Natural killer cell (primary cell): Measurements from ENCODE around the gene BBC3. TPM values are rescaled to one million over a fixed set of nuclear protein-coding genes. Genes with fewer than 3 reads are reported as not detected.
A peak's percentile ranks its signal among the peaks of the same experiment; 100 is the strongest.

Source experiments
- ATAC-seq, 3 donors: fragments of 150-1000 bp in 2 of 3; fragments of 200-7000 bp in 1 of 3; cut with Tn5 transposase; 1 replicate in 1 of 3; 2 replicates in 2 of 3; pipeline ENCODE4 v1.10.0; 2021; ENCODE audit warnings: mild to moderate bottlenecking in 2 of 3, moderate library complexity in 2 of 3
- DNase-seq, 2 donors: peaks; one replicate each; pipeline versions ENCODE4 v3.0.0 to v3.0.0-alpha.2; 2013 to 2021; ENCODE audit warnings: mixed read lengths in 1 of 2
- H3K27ac ChIP-seq: one replicate; pipeline ENCODE4 v1.5.1; 2013; ENCODE audit warnings: mild to moderate bottlenecking, low read length
- H3K27me3 ChIP-seq: one replicate; pipeline ENCODE4 v1.6.1; 2013; ENCODE audit warnings: low read length; ENCODE audit not compliant: control insufficient read depth, insufficient read depth
- H3K36me3 ChIP-seq: one replicate; pipeline ENCODE4 v1.6.1; 2013; ENCODE audit warnings: low read length; ENCODE audit not compliant: control insufficient read depth, insufficient read depth
- H3K4me1 ChIP-seq: one replicate; pipeline ENCODE4 v1.6.1; 2013; ENCODE audit warnings: low read length; ENCODE audit not compliant: control insufficient read depth, insufficient read depth
- H3K4me3 ChIP-seq: one replicate; pipeline ENCODE4 v1.5.1; 2013; ENCODE audit warnings: low read length
- H3K9me3 ChIP-seq: one replicate; pipeline ENCODE4 v1.6.1; 2013; ENCODE audit warnings: low read length; ENCODE audit not compliant: control insufficient read depth, insufficient read depth
- H3K27ac Mint-ChIP-seq, 2 donors: one replicate each; pipeline ENCODE4 v1.8.0; 2022; ENCODE audit warnings: mild to moderate bottlenecking in 2 of 2, mixed read lengths in 2 of 2, moderate library complexity in 1 of 2
- H3K27me3 Mint-ChIP-seq, 2 donors: one replicate each; pipeline ENCODE4 v1.8.0; 2022; ENCODE audit warnings: low read depth in 2 of 2, mixed read lengths in 2 of 2
- H3K36me3 Mint-ChIP-seq: one replicate; pipeline ENCODE4 v1.8.0; 2022; ENCODE audit warnings: mixed read lengths
- H3K4me1 Mint-ChIP-seq, 2 donors: one replicate each; pipeline ENCODE4 v1.8.0; 2022; ENCODE audit warnings: mixed read lengths in 2 of 2
- H3K4me3 Mint-ChIP-seq: one replicate; pipeline ENCODE4 v1.8.0; 2022; ENCODE audit warnings: mild to moderate bottlenecking, moderate library complexity, mixed read lengths
- H3K9me3 Mint-ChIP-seq, 2 donors: one replicate each; pipeline ENCODE4 v1.8.0; 2022; ENCODE audit warnings: mixed read lengths in 2 of 2
- WGBS: methylation state at CpG from one replicate; pipeline ENCODE4 v1.1.7; 2013; ENCODE audit warnings: missing lambda C conversion rate; ENCODE audit not compliant: insufficient coverage; 5-methylcytosine and 5-hydroxymethylcytosine counted together
- intact Hi-C: fragments of 100-400 bp; cut with micrococcal nuclease; formaldehyde crosslinking; loops from one replicate; pipeline ENCODE4 v1.14.2; 2022
- total RNA-seq, 4 donors: library from RNA; stranded (reverse); fragments of 120-200 nt in 1 of 4; gene quantifications; one replicate each; pipeline versions ENCODE4 v1.2.3 to v1.2.4, GENCODE V29; 2013 to 2022
- TF ChIP-seq, protein P1 (sequence below): fragments of 200-600 bp; IDR thresholded peaks from one replicate; pipeline ENCODE4 v1.8.0; 2022; ENCODE audit warnings: antibody characterized with exemption

Gene BBC3
- total RNA-seq, 3 donors from 2014 or later (not counting 1 experiment from before 2014, with no cell fraction given): 39.9 to 45.1 (median 43.9) TPM

DNA sequence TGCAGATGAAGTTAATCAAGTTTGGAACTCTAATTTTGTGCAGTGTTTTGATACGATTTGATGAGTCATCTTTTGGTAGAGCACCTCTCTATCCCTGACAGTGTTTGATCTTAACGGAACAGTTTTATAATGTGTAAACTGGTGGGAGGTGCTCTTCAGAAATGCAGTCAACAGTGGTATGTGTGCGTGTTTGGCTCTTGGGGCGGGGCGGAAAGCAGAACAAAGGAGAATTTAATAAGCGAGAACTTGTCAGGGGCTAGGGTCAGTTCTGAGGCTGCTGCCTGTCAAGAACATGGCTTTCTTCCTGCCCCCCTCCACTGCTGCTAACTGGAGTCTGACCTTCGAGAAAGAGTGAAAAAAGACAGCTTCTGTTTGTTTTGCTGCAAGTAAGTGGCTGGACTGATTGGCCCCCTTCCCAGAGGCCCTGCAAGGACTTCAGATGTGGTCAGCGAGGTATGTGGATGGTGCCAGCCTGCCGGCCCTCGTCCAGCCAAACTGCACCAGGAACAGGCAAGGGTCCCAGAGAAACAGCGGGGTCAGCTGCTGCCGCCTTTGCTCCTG is 40.8 kb downstream of the BBC3 start:
- Mint-ChIP-seq H3K9me3 (no peaks in the 10 kb centered on the region), H3K27me3 (no peaks in the 10 kb centered on the region), H3K27ac (peak overlapping the region; percentile 10 to 25), H3K4me3 (no peak overlapping the region), H3K4me1 (peaks cover 10 to 24% of the 10 kb centered on the region in 2 donors), H3K36me3 (no peaks in the 10 kb centered on the region)
- Histone ChIP-seq H3K27ac (no peak overlapping the region), H3K4me3 (no peak overlapping the region), H3K4me1 (peaks cover 19% of the 10 kb centered on the region), H3K36me3 (peaks cover 3% of the 10 kb centered on the region), H3K9me3 (no peaks in the 10 kb centered on the region), H3K27me3 (no peaks in the 10 kb centered on the region)
- intact Hi-C loops: loop anchor here (5.0 kb wide), 1 partner anchor 33 kb away; no protein-coding TSS in a partner anchor
- 81% methylated on average over 11 of the region's 12 CpGs for WGBS
- no peak for ATAC-seq
- DNase-seq: peak in 1 of 2 donors; percentile 74
- TF ChIP-seq, protein P1, sequence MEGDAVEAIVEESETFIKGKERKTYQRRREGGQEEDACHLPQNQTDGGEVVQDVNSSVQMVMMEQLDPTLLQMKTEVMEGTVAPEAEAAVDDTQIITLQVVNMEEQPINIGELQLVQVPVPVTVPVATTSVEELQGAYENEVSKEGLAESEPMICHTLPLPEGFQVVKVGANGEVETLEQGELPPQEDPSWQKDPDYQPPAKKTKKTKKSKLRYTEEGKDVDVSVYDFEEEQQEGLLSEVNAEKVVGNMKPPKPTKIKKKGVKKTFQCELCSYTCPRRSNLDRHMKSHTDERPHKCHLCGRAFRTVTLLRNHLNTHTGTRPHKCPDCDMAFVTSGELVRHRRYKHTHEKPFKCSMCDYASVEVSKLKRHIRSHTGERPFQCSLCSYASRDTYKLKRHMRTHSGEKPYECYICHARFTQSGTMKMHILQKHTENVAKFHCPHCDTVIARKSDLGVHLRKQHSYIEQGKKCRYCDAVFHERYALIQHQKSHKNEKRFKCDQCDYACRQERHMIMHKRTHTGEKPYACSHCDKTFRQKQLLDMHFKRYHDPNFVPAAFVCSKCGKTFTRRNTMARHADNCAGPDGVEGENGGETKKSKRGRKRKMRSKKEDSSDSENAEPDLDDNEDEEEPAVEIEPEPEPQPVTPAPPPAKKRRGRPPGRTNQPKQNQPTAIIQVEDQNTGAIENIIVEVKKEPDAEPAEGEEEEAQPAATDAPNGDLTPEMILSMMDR: no peak

- ATAC-seq: no peak
- H3K27ac ChIP-seq: no peak overlapping the region
- WGBS: 95% methylated on average over 5 of the region's 5 CpGs
- Mint-ChIP-seq H3K36me3 (no peaks in the 10 kb centered on the region), H3K4me1 (peaks cover 10 to 24% of the 10 kb centered on the region in 2 donors), H3K27ac (peak overlapping the region in 1 of 2 donors; percentile 31), H3K4me3 (no peak overlapping the region), H3K9me3 (no peaks in the 10 kb centered on the region), H3K27me3 (no peaks in the 10 kb centered on the region)
- no peak overlapping the region for H3K4me3 ChIP-seq
- peaks cover 19% of the 10 kb centered on the region for H3K4me1 ChIP-seq
- intact Hi-C loops: no loop called here
- H3K9me3 ChIP-seq: no peaks in the 10 kb centered on the region
- H3K27me3 ChIP-seq: no peaks in the 10 kb centered on the region
- DNase-seq: no peak
- no peaks in the 10 kb centered on the region for H3K36me3 ChIP-seq
- TF ChIP-seq, protein P1: no peak
Observed at GRCh38 chr19:47188507-47189033, 42.4 kb downstream of the BBC3 start.

DNA sequence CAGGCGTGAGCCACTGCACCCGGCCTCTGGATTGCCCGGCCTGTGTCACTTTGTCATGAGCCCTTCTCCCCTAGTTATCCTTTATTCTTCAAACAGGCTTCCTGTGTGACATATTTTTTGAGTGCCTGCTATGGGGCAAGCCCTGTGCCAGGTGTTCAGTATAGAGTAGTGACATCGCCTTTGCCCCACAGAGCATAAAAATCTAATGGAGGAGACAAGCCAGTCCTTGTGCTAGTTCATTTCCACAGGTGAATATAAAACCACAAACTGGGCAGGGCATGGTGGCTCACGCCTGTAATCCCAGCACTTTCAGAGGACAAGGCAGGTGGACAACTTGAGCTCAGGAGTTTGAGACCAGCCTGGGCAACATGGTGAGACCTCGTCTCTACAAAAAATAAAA is 43.2 kb downstream of the BBC3 start:
- TF ChIP-seq, protein P1: no peak
- Histone ChIP-seq H3K9me3 (no peaks in the 10 kb centered on the region), H3K4me3 (no peak overlapping the region), H3K27ac (no peak overlapping the region), H3K36me3 (no peaks in the 10 kb centered on the region), H3K27me3 (no peaks in the 10 kb centered on the region), H3K4me1 (peaks cover 25% of the 10 kb centered on the region)
- no peak overlapping the region for H3K4me3 Mint-ChIP-seq
- intact Hi-C loops: no loop called here
- no peaks in the 10 kb centered on the region for H3K27me3 Mint-ChIP-seq
- DNase-seq (peak in 1 of 2 donors; percentile 36), ATAC-seq (no peak)
- H3K27ac Mint-ChIP-seq: peak overlapping the region in 1 of 2 donors; percentile 31
- no peaks in the 10 kb centered on the region for H3K9me3 Mint-ChIP-seq
- WGBS: 93% methylated on average over 6 of the region's 6 CpGs
- H3K4me1 Mint-ChIP-seq: peaks cover 10 to 24% of the 10 kb centered on the region in 2 donors
- H3K36me3 Mint-ChIP-seq: no peaks in the 10 kb centered on the region

DNA sequence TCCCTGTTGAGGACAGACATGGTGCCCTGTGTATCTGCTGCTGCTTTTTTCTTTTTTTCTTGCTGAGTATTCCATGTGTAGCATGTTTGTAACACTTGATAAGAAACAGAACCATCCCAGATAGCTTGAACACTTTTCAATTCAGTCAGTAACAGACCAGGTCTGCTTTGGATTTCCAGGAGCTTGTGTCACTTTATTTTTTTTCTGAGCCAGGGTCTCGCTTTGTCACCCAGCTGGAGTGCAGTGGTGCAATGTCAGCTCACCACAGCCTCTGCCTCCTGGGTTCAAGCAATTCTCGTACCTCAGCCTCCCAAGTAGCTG is 43.7 kb downstream of the BBC3 start:
- no peaks in the 10 kb centered on the region for H3K27me3 Mint-ChIP-seq
- H3K36me3 ChIP-seq: no peaks in the 10 kb centered on the region
- no peaks in the 10 kb centered on the region for H3K36me3 Mint-ChIP-seq

More for the DNA sequence above, 43.7 kb downstream of the BBC3 start:
- DNase-seq (no peak), ATAC-seq (no peak)
- Histone ChIP-seq H3K27ac (peak overlapping the region; percentile 56), H3K4me3 (no peak overlapping the region), H3K27me3 (no peaks in the 10 kb centered on the region), H3K9me3 (no peaks in the 10 kb centered on the region), H3K4me1 (peaks cover 30% of the 10 kb centered on the region)
- intact Hi-C loops: no loop called here
- TF ChIP-seq, protein P1: no peak
- no peak overlapping the region for H3K4me3 Mint-ChIP-seq
- 95% methylated on average over 2 of the region's 2 CpGs for WGBS
- peak overlapping the region in 1 of 2 donors; percentile 77 for H3K27ac Mint-ChIP-seq
- H3K9me3 Mint-ChIP-seq: no peaks in the 10 kb centered on the region
- peaks cover 13 to 28% of the 10 kb centered on the region in 2 donors for H3K4me1 Mint-ChIP-seq
